ENCODE results near the gene KLHL40.

DNA sequence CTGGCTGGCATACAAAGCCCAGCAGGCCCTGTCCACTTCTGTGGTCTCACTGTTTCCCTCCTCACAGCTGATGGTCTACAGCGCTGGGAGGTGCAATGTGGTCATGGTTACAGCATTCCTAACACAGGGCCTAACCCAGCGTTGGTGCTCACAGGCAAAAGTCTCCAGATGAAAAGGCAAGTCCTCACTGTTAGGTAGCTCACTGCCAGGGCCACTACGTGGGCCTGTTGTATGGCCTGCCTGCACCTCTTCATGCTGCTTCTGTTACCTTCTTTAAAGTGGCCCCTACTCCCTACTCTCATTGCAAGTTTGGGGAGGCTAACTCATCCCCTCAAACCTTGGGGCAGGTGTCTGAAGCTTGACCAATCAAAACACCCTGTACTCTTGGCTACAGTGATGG, 56.5 kb downstream of the KLHL40 start:
- TF ChIP-seq, protein P1, sequence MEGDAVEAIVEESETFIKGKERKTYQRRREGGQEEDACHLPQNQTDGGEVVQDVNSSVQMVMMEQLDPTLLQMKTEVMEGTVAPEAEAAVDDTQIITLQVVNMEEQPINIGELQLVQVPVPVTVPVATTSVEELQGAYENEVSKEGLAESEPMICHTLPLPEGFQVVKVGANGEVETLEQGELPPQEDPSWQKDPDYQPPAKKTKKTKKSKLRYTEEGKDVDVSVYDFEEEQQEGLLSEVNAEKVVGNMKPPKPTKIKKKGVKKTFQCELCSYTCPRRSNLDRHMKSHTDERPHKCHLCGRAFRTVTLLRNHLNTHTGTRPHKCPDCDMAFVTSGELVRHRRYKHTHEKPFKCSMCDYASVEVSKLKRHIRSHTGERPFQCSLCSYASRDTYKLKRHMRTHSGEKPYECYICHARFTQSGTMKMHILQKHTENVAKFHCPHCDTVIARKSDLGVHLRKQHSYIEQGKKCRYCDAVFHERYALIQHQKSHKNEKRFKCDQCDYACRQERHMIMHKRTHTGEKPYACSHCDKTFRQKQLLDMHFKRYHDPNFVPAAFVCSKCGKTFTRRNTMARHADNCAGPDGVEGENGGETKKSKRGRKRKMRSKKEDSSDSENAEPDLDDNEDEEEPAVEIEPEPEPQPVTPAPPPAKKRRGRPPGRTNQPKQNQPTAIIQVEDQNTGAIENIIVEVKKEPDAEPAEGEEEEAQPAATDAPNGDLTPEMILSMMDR (conservative IDR thresholded peaks at IDR 0.05 in 1 of 2, IDR thresholded peaks at IDR 0.05 in 1 of 2; ENCODE audit: extremely low read depth in 1 of 2, insufficient read depth in 1 of 2, low read depth in 1 of 2, low read length in 2 of 2) = no peak
- no peak for TF ChIP-seq EZH2 (IDR thresholded peaks at IDR 0.05; ENCODE audit: borderline replicate concordance, low read length)
